GM12878 (cell line): Measurements from ENCODE around the gene PARM1. TPM values are rescaled to one million over a fixed set of nuclear protein-coding genes. Genes with fewer than 3 reads are reported as not detected.

ENCODE experiments used
- ATAC-seq: fragments of 200-7000 bp; cut with Tn5 transposase; 3 replicates; pipeline ENCODE4 v1.9.1; 2020; ENCODE audit warnings: mild to moderate bottlenecking, moderate library complexity
- BruUV-seq: library from RNA; stranded (reverse); fragments of 400-500 nt; replicated peaks from 2 replicates; lab custom pipeline; 2021; lab: Mats Ljungman, UMichigan
- CTCF ChIA-PET: fragments of 300-600 bp; sonication (Branson Sonifier 250); formaldehyde crosslinking; extraction: SDS; loops from one replicate; lab custom pipeline; 2021; ENCODE audit warnings: inconsistent platforms; lab: Yijun Ruan, JAX
- POLR2A ChIA-PET: fragments of 350-600 bp; formaldehyde crosslinking; extraction: SDS; loops from one replicate; lab custom pipeline; 2021; ENCODE audit warnings: inconsistent platforms; lab: Charles Lee
- RAD21 ChIA-PET: fragments of 300-600 bp; sonication (Branson Sonifier 250); formaldehyde crosslinking; loops from one replicate; lab custom pipeline; 2023; ENCODE audit warnings: antibody characterized with exemption; ENCODE audit not compliant: unreplicated experiment; lab: Charles Lee
- SMC1A ChIA-PET: fragments of 300-600 bp; sonication (Branson Sonifier 250); formaldehyde crosslinking; loops from one replicate; lab custom pipeline; 2023; ENCODE audit not compliant: unreplicated experiment, uncharacterized antibody; lab: Charles Lee
- DNase-seq: peaks from one replicate; pipeline ENCODE4 v3.0.0-alpha.2; 2011; ENCODE audit warnings: low read depth, low spot score
- FAIRE-seq: peaks from 3 replicates; lab custom pipeline; 2011; peaks lifted over from hg19 to GRCh38; lab: Jason Lieb, UNC
- H2AFZ ChIP-seq: 2 replicates; pipeline ENCODE4 v1.6.0; 2011; ENCODE audit warnings: low read depth, low read length, control low read depth; ENCODE audit not compliant: control insufficient read depth
- H3K27ac ChIP-seq: 2 replicates; pipeline ENCODE4 v1.5.1; 2011; ENCODE audit warnings: control low read depth; ENCODE audit not compliant: control insufficient read depth, insufficient read depth
- H3K27me3 ChIP-seq, 2 experiments: replicated peaks in 1 of 2; 2 replicates each; pipeline versions ENCODE4 v1.6.0 to v1.6.1; 2011; ENCODE audit warnings: low read length in 1 of 2; ENCODE audit not compliant: control insufficient read depth in 2 of 2, insufficient read depth in 2 of 2
- H3K36me3 ChIP-seq, 2 experiments: 2 replicates each; pipeline ENCODE4 v1.5.1; 2011; ENCODE audit warnings: low read length in 1 of 2; ENCODE audit not compliant: control insufficient read depth in 2 of 2, insufficient read depth in 2 of 2
- H3K4me1 ChIP-seq: 2 replicates; pipeline ENCODE4 v1.6.1; 2011; ENCODE audit warnings: mild to moderate bottlenecking, low read length, moderate library complexity, mixed read lengths; ENCODE audit not compliant: control insufficient read depth, insufficient read depth
- H3K4me2 ChIP-seq: 2 replicates; pipeline ENCODE4 v1.6.0; 2011; ENCODE audit warnings: control low read depth; ENCODE audit not compliant: control insufficient read depth, insufficient read depth
- H3K4me3 ChIP-seq: fragments of 200-600 bp; sonication (generic); 2 replicates; pipeline ENCODE4 v1.5.1; 2016
- H3K79me2 ChIP-seq: 2 replicates; pipeline ENCODE4 v1.6.0; 2011; ENCODE audit warnings: low read length; ENCODE audit not compliant: control insufficient read depth, insufficient read depth
- H3K9ac ChIP-seq: 2 replicates; pipeline ENCODE4 v1.8.0; 2011; ENCODE audit warnings: low read length, control low read depth, mixed read lengths; ENCODE audit not compliant: control insufficient read depth, insufficient read depth
- H3K9me3 ChIP-seq: replicated peaks from 3 replicates; pipeline ENCODE4 v1.5.1; 2011; ENCODE audit warnings: mild to moderate bottlenecking, low read length; ENCODE audit not compliant: control insufficient read depth, insufficient read depth
- H4K20me1 ChIP-seq: 2 replicates; pipeline ENCODE4 v1.6.0; 2011; ENCODE audit not compliant: control insufficient read depth, insufficient read depth
- BCL11A ChIP-seq: IDR thresholded peaks from 2 replicates; pipeline ENCODE4 v1.6.1; 2011; ENCODE audit warnings: low read depth, low read length
- EGR1 ChIP-seq, 2 experiments: IDR thresholded peaks; 1 replicate in 1 of 2; 2 replicates in 1 of 2; pipeline ENCODE4 v1.6.1; 2011 to 2012; ENCODE audit warnings: low read depth in 2 of 2, low read length in 2 of 2, borderline replicate concordance in 1 of 2, mild to moderate bottlenecking in 1 of 2, moderate library complexity in 1 of 2
- GABPA ChIP-seq: IDR thresholded peaks from 2 replicates; pipeline ENCODE4 v1.6.1; 2014; ENCODE audit warnings: antibody characterized with exemption, low read depth, mild to moderate bottlenecking, inconsistent platforms
- HDGF ChIP-seq: fragments of 450-650 bp; IDR thresholded peaks from 2 replicates; pipeline ENCODE4 v1.6.1; 2016; ENCODE audit warnings: antibody characterized with exemption
- HSF1 ChIP-seq: fragments of 150-350 bp; IDR thresholded peaks from 2 replicates; pipeline ENCODE4 v1.6.1; 2014; ENCODE audit warnings: mild to moderate bottlenecking, low read depth, low read length
- IKZF2 ChIP-seq, 2 experiments: fragments of 450-650 bp; IDR thresholded peaks; 2 replicates each; pipeline ENCODE4 v1.6.1; 2017; ENCODE audit warnings: mild to moderate bottlenecking in 2 of 2, moderate library complexity in 2 of 2
- MXI1 ChIP-seq: fragments of 150-350 bp; IDR thresholded peaks from 2 replicates; pipeline ENCODE4 v1.6.1; 2011; ENCODE audit warnings: low read depth, mild to moderate bottlenecking, inconsistent platforms, low read length, improper control_type of control experiment
- POLR2A ChIP-seq: IDR thresholded peaks from 2 replicates; pipeline ENCODE4 v1.6.1; 2011; ENCODE audit warnings: low read depth, mild to moderate bottlenecking, low read length
- SMAD5 ChIP-seq: IDR thresholded peaks from 2 replicates; pipeline ENCODE4 v1.6.1; 2016; ENCODE audit warnings: antibody characterized with exemption, low read depth
- SRF ChIP-seq, 2 experiments: IDR thresholded peaks; 2 replicates each; pipeline ENCODE4 v1.6.1; 2011; ENCODE audit warnings: low read depth in 2 of 2, low read length in 2 of 2, mild to moderate bottlenecking in 1 of 2, moderate library complexity in 1 of 2
- TCF7 ChIP-seq: IDR thresholded peaks from 2 replicates; pipeline ENCODE4 v1.6.1; 2014; ENCODE audit warnings: antibody characterized with exemption, borderline replicate concordance
- ZNF687 ChIP-seq: fragments of 450-650 bp; IDR thresholded peaks from 2 replicates; pipeline ENCODE4 v1.6.1; 2017; ENCODE audit warnings: mild to moderate bottlenecking, moderate library complexity
- WGBS: methylation state at CpG from one replicate; pipeline ENCODE4 v1.1.6; 2016; ENCODE audit warnings: low lambda C conversion rate; ENCODE audit not compliant: insufficient replicate concordance, insufficient coverage; ENCODE audit errors: missing lambda C conversion rate; 5-methylcytosine and 5-hydroxymethylcytosine counted together
- in situ Hi-C: fragments of 300-500 bp; cut with MboI; formaldehyde crosslinking; loops from 9 replicates; pipeline ENCODE4 v1.14.3; 2018; ENCODE audit warnings: mixed read lengths
- intact Hi-C: fragments of 100-400 bp; cut with micrococcal nuclease; formaldehyde crosslinking; loops from one replicate; pipeline ENCODE4 v1.14.2; 2022; ENCODE audit not compliant: unreplicated experiment
- polyA plus RNA-seq, 11 experiments: library from polyadenylated mRNA; depleted of rRNA in 4 of 11; unstranded in 6 of 11; stranded (reverse) in 5 of 11; fragments of >200 nt; fragmentation: Nextera tagmentation in 4 of 11; fragmentation: Illumina TruSeq in 1 of 11; extraction: Ambion mirVana in 4 of 11; extraction: Trizol in 1 of 11; gene quantifications; 1 replicate in 1 of 11; 2 replicates in 10 of 11; pipeline versions ENCODE4 v1.2.1 to v1.2.3, GENCODE V29; 2011 to 2016; ENCODE audit warnings: inconsistent platforms in 2 of 11, missing spikeins in 2 of 11, low read depth in 1 of 11
- total RNA-seq, 4 experiments: library from RNA; depleted of rRNA in 3 of 4; stranded (reverse); fragments of >200 nt in 3 of 4; fragmentation: Illumina TruSeq in 1 of 4; extraction: Trizol in 1 of 4; gene quantifications; 2 replicates each; pipeline versions ENCODE4 v1.2.1 to v1.2.3, GENCODE V29; 2013 to 2021
- TF ChIP-seq, protein P1 (sequence below): fragments of 450-650 bp; IDR thresholded peaks from 2 replicates; pipeline ENCODE4 v1.6.1; 2017; ENCODE audit warnings: mild to moderate bottlenecking, low read depth, inconsistent platforms; ENCODE audit not compliant: poor library complexity, severe bottlenecking
- TF ChIP-seq, protein P2 (sequence below): fragments of 450-650 bp; formaldehyde crosslinking; IDR thresholded peaks from 2 replicates; pipeline ENCODE4 v1.5.0; 2022; ENCODE audit warnings: mild to moderate bottlenecking, missing genetic modification characterization

Gene PARM1
- total and polyA plus RNA-seq, 10 of the 15 experiments (the other 5 are each of a cell fraction or from before 2014, with no cell fraction given) = 13.9 to 56.2 (median 41.3) TPM

DNA sequence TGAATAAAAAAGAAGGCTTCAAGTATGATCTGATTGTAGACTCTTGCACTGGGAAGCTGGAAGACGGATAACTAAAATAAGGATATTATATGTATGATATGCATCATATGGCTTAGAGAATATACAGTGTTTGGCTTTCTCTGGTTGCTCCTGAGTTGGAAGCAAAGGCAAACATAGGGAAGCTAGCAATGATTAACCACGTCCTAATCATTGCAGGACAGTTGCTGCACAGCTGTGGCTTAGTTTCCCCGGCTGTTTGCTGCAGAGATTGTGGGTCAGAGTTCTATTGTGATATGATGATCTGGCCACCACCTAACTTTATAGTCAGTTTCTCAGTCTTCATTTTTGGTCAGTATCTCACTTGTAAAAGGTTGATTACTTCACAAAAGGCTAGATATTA, 36.3 kb upstream of the PARM1 start:
- ChIA-PET RAD21 (no interaction called here), POLR2A (interaction anchor here (0.6 kb wide), 1 partner anchor 240 kb away, joined by 3 read pairs; no protein-coding TSS in a partner anchor), CTCF (interaction anchor here (1.1 kb wide), 1 partner anchor 14 kb away, joined by 4 read pairs; no protein-coding TSS in a partner anchor), SMC1A (no interaction called here)
- no peaks in the 10 kb centered on the region for H4K20me1 ChIP-seq
- H2AFZ ChIP-seq = no peak overlapping the region
- WGBS = 44% methylated on average over 3 of the region's 3 CpGs
- no peaks in the 10 kb centered on the region for H3K9me3 ChIP-seq
- H3K27me3 ChIP-seq = no peaks in the 10 kb centered on the region
- H3K4me1 ChIP-seq = no peaks in the 10 kb centered on the region
- no peak overlapping the region for H3K4me3 ChIP-seq
- H3K79me2 ChIP-seq = no peaks in the 10 kb centered on the region
- DNase-seq (no peak), FAIRE-seq (no peak), ATAC-seq (no peak)
- intact Hi-C loops = no loop called here
- H3K36me3 ChIP-seq = no peaks in the 10 kb centered on the region
- no peak overlapping the region for H3K9ac ChIP-seq
- H3K27ac ChIP-seq = no peak overlapping the region
- in situ Hi-C loops = no loop called here
- H3K4me2 ChIP-seq = no peak overlapping the region
- BruUV-seq = no TSS peak
- TF ChIP-seq ZNF687 (no peak), TCF7 (no peak), POLR2A (no peak), SMAD5 (no peak), HDGF (no peak), HSF1 (no peak), BCL11A (no peak), GABPA (no peak), MXI1 (no peak), SRF (IDR thresholded peaks at IDR 0.05; ENCODE audit: low read depth in 2 of 2, low read length in 2 of 2) (no peak), EGR1 (IDR thresholded peaks at IDR 0.05; ENCODE audit: borderline replicate concordance in 1 of 2, low read depth in 2 of 2, low read length in 2 of 2) (no peak), IKZF2 (IDR thresholded peaks at IDR 0.05) (no peak)
- TF ChIP-seq, protein P1, sequence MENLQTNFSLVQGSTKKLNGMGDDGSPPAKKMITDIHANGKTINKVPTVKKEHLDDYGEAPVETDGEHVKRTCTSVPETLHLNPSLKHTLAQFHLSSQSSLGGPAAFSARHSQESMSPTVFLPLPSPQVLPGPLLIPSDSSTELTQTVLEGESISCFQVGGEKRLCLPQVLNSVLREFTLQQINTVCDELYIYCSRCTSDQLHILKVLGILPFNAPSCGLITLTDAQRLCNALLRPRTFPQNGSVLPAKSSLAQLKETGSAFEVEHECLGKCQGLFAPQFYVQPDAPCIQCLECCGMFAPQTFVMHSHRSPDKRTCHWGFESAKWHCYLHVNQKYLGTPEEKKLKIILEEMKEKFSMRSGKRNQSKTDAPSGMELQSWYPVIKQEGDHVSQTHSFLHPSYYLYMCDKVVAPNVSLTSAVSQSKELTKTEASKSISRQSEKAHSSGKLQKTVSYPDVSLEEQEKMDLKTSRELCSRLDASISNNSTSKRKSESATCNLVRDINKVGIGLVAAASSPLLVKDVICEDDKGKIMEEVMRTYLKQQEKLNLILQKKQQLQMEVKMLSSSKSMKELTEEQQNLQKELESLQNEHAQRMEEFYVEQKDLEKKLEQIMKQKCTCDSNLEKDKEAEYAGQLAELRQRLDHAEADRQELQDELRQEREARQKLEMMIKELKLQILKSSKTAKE = no peak
- TF ChIP-seq, protein P2, sequence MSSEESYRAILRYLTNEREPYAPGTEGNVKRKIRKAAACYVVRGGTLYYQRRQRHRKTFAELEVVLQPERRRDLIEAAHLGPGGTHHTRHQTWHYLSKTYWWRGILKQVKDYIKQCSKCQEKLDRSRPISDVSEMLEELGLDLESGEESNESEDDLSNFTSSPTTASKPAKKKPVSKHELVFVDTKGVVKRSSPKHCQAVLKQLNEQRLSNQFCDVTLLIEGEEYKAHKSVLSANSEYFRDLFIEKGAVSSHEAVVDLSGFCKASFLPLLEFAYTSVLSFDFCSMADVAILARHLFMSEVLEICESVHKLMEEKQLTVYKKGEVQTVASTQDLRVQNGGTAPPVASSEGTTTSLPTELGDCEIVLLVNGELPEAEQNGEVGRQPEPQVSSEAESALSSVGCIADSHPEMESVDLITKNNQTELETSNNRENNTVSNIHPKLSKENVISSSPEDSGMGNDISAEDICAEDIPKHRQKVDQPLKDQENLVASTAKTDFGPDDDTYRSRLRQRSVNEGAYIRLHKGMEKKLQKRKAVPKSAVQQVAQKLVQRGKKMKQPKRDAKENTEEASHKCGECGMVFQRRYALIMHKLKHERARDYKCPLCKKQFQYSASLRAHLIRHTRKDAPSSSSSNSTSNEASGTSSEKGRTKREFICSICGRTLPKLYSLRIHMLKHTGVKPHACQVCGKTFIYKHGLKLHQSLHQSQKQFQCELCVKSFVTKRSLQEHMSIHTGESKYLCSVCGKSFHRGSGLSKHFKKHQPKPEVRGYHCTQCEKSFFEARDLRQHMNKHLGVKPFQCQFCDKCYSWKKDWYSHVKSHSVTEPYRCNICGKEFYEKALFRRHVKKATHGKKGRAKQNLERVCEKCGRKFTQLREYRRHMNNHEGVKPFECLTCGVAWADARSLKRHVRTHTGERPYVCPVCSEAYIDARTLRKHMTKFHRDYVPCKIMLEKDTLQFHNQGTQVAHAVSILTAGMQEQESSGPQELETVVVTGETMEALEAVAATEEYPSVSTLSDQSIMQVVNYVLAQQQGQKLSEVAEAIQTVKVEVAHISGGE (CRISPR knock-in tag) = no peak
